Aorta (tissue), 4 donors: ENCODE results near the gene LCE1A. TPM values are rescaled to one million over a fixed set of nuclear protein-coding genes. Genes with fewer than 3 reads are reported as not detected.

Source experiments
- polyA plus RNA-seq, 2 donors: library from polyadenylated mRNA; stranded (reverse); fragments of 200-250 nt; gene quantifications; one replicate each; pipeline ENCODE4 v1.2.3, GENCODE V29; 2013
- total RNA-seq, 2 donors: library from RNA; stranded (reverse); fragmentation: NEBNext Ultra II Directional; extraction: Animal tissue kit (Norgen Biotek cat#: 25700); gene quantifications; one replicate each; pipeline ENCODE4 v1.2.1, GENCODE V29; 2021
- donor health status: healthy with polysubstance abuse.
- donor health status: Bipolar disorder and iron deficiency.
- donor health status: DM: no; HTN: no; CAD: no.
- donor health status: DM: yes; HTN: yes; CAD: no.

Gene LCE1A
- total and polyA plus RNA-seq, 4 donors: not detected

Other genes starting within 250 kb of the LCE1A start
- not detected for gene LCE3D, start 247.0 kb upstream of the LCE1A start, total RNA-seq
- not detected for gene LCE3D, start 247.0 kb upstream of the LCE1A start, polyA plus RNA-seq
- not detected for gene LCE3C, start 227.2 kb upstream of the LCE1A start, total RNA-seq
- gene LCE3C, start 227.2 kb upstream of the LCE1A start, polyA plus RNA-seq: not detected
- not detected for gene LCE3B, start 213.7 kb upstream of the LCE1A start, total RNA-seq
- gene LCE3B, start 213.7 kb upstream of the LCE1A start, polyA plus RNA-seq: not detected
- not detected for gene LCE3A, start 204.4 kb upstream of the LCE1A start, total RNA-seq
- not detected for gene LCE3A, start 204.4 kb upstream of the LCE1A start, polyA plus RNA-seq
- gene LCE2D, start 164.1 kb upstream of the LCE1A start, total RNA-seq: not detected
- not detected for gene LCE2D, start 164.1 kb upstream of the LCE1A start, polyA plus RNA-seq
- gene LCE2C, start 152.2 kb upstream of the LCE1A start, total RNA-seq: not detected
- not detected for gene LCE2C, start 152.2 kb upstream of the LCE1A start, polyA plus RNA-seq
- gene LCE2B, start 141.3 kb upstream of the LCE1A start, total RNA-seq: not detected
- not detected for gene LCE2B, start 141.3 kb upstream of the LCE1A start, polyA plus RNA-seq
- not detected for gene LCE2A, start 129.1 kb upstream of the LCE1A start, total RNA-seq
- gene LCE2A, start 129.1 kb upstream of the LCE1A start, polyA plus RNA-seq: not detected
- not detected for gene LCE4A, start 119.3 kb upstream of the LCE1A start, total RNA-seq
- not detected for gene LCE4A, start 119.3 kb upstream of the LCE1A start, polyA plus RNA-seq
- gene KPRP, start 69.4 kb upstream of the LCE1A start, total RNA-seq: not detected
- not detected for gene KPRP, start 69.4 kb upstream of the LCE1A start, polyA plus RNA-seq
- gene LCE1F, start 52.3 kb upstream of the LCE1A start, total RNA-seq: not detected
- not detected for gene LCE1F, start 52.3 kb upstream of the LCE1A start, polyA plus RNA-seq
- gene LCE1E, start 41.2 kb upstream of the LCE1A start, total RNA-seq: not detected
- gene LCE1E, start 41.2 kb upstream of the LCE1A start, polyA plus RNA-seq: not detected
- not detected for gene LCE1D, start 30.8 kb upstream of the LCE1A start, total RNA-seq
- not detected for gene LCE1D, start 30.8 kb upstream of the LCE1A start, polyA plus RNA-seq
- not detected for gene LCE1C, start 20.8 kb upstream of the LCE1A start, total RNA-seq
- not detected for gene LCE1C, start 20.8 kb upstream of the LCE1A start, polyA plus RNA-seq
- not detected for gene LCE1B, start 15.5 kb upstream of the LCE1A start, total RNA-seq
- gene LCE1B, start 15.5 kb upstream of the LCE1A start, polyA plus RNA-seq: not detected
- not detected for gene LCE6A, start 15.4 kb downstream of the LCE1A start, total RNA-seq
- gene LCE6A, start 15.4 kb downstream of the LCE1A start, polyA plus RNA-seq: not detected
- gene LCE7A, start 32.5 kb downstream of the LCE1A start, total RNA-seq: not detected
- not detected for gene LCE7A, start 32.5 kb downstream of the LCE1A start, polyA plus RNA-seq
- gene SMCP, start 50.8 kb downstream of the LCE1A start, total RNA-seq: not detected
- gene SMCP, start 50.8 kb downstream of the LCE1A start, polyA plus RNA-seq: not detected
- gene IVL, start 81.1 kb downstream of the LCE1A start, total RNA-seq: not detected
- under 1 TPM; 0.13 TPM for gene IVL, start 81.1 kb downstream of the LCE1A start, polyA plus RNA-seq
- gene SPRR5, start 119.7 kb downstream of the LCE1A start, total RNA-seq: not detected
- gene SPRR5, start 119.7 kb downstream of the LCE1A start, polyA plus RNA-seq: not detected
- gene SPRR4, start 143.2 kb downstream of the LCE1A start, total RNA-seq: not detected
- not detected for gene SPRR4, start 143.2 kb downstream of the LCE1A start, polyA plus RNA-seq
- not detected for gene SPRR1A, start 156.6 kb downstream of the LCE1A start, total RNA-seq
- gene SPRR1A, start 156.6 kb downstream of the LCE1A start, polyA plus RNA-seq: not detected
- under 1 TPM in 1 of 2 donors, not detected in 1; 0.75 TPM for gene SPRR3, start 174.3 kb downstream of the LCE1A start, total RNA-seq
- gene SPRR3, start 174.3 kb downstream of the LCE1A start, polyA plus RNA-seq: 10 to 100 TPM in 1 of 2 donors, 1 to 10 TPM in 1; 8.2 to 14.9 TPM
- not detected for gene SPRR1B, start 203.7 kb downstream of the LCE1A start, total RNA-seq
- gene SPRR1B, start 203.7 kb downstream of the LCE1A start, polyA plus RNA-seq: 1 to 10 TPM in 1 of 2 donors, under 1 TPM in 1; 0.74 to 1.9 TPM
- not detected for gene SPRR2D, start 213.6 kb downstream of the LCE1A start, total RNA-seq
- gene SPRR2D, start 213.6 kb downstream of the LCE1A start, polyA plus RNA-seq: 1 to 10 TPM in 1 of 2 donors, under 1 TPM in 1; 0.56 to 2.6 TPM
- gene SPRR2A, start 230.0 kb downstream of the LCE1A start, total RNA-seq: not detected
- gene SPRR2A, start 230.0 kb downstream of the LCE1A start, polyA plus RNA-seq: 1 to 10 TPM in 1 of 2 donors, under 1 TPM in 1; 0.95 to 6.0 TPM
- gene SPRR2B, start 244.1 kb downstream of the LCE1A start, total RNA-seq: not detected
- not detected for gene SPRR2B, start 244.1 kb downstream of the LCE1A start, polyA plus RNA-seq